Astrocyte (in vitro differentiated cells and primary cell): ENCODE data around the gene SGPP1. TPM values are rescaled to one million over a fixed set of nuclear protein-coding genes. Genes with fewer than 3 reads are reported as not detected.
"Not testable (repeated sequence)": the region's sequence is repeated elsewhere in the genome, so short reads cannot be mapped to it uniquely, and the experiment has no call there.

Experiments
- DNase-seq: peaks from one replicate; pipeline ENCODE4 v3.0.0-alpha.2; 2010; ENCODE audit warnings: low read depth
- FAIRE-seq: peaks from 2 replicates; lab custom pipeline; 2011; peaks lifted over from hg19 to GRCh38; lab: Jason Lieb, UNC
- H2AFZ ChIP-seq: 2 replicates; pipeline ENCODE4 v1.6.0; 2012; ENCODE audit warnings: low read depth, low read length, inconsistent platforms
- H3K27ac ChIP-seq: 2 replicates; pipeline ENCODE4 v1.5.1; 2011; ENCODE audit warnings: low read depth, low read length, inconsistent platforms
- H3K27me3 ChIP-seq: 2 replicates; pipeline ENCODE4 v1.6.0; 2011; ENCODE audit warnings: low read length, inconsistent platforms; ENCODE audit not compliant: insufficient read depth
- H3K36me3 ChIP-seq: 2 replicates; pipeline ENCODE4 v1.5.1; 2011; ENCODE audit warnings: low read length, inconsistent platforms; ENCODE audit not compliant: insufficient read depth
- H3K4me1 ChIP-seq: 2 replicates; pipeline ENCODE4 v1.5.1; 2011; ENCODE audit warnings: low read length, inconsistent platforms; ENCODE audit not compliant: insufficient read depth
- H3K4me2 ChIP-seq: 2 replicates; pipeline ENCODE4 v1.6.0; 2012; ENCODE audit warnings: low read length, inconsistent platforms
- H3K4me3 ChIP-seq: 2 replicates; pipeline ENCODE4 v1.5.1; 2011; ENCODE audit warnings: low read depth, mild to moderate bottlenecking, low read length, inconsistent platforms; ENCODE audit not compliant: insufficient read depth
- H3K79me2 ChIP-seq: 2 replicates; pipeline ENCODE4 v1.6.0; 2012; ENCODE audit warnings: mild to moderate bottlenecking, low read length, inconsistent platforms; ENCODE audit not compliant: insufficient read depth
- H3K9ac ChIP-seq: 2 replicates; pipeline ENCODE4 v1.6.0; 2012; ENCODE audit warnings: mild to moderate bottlenecking, low read length, inconsistent platforms
- H3K9me3 ChIP-seq: 2 replicates; pipeline ENCODE4 v1.5.1; 2012; ENCODE audit warnings: low read depth, mild to moderate bottlenecking, low read length, inconsistent platforms; ENCODE audit not compliant: insufficient read depth
- H4K20me1 ChIP-seq: 2 replicates; pipeline ENCODE4 v1.6.0; 2012; ENCODE audit warnings: low read length, inconsistent platforms; ENCODE audit not compliant: insufficient read depth
- H3K27ac Mint-ChIP-seq: one replicate; pipeline ENCODE4 v1.8.0; 2021; ENCODE audit warnings: mild to moderate bottlenecking, mixed read lengths; ENCODE audit not compliant: unreplicated experiment
- H3K27me3 Mint-ChIP-seq: one replicate; pipeline ENCODE4 v1.8.0; 2021; ENCODE audit warnings: low read depth, mixed read lengths; ENCODE audit not compliant: unreplicated experiment
- H3K36me3 Mint-ChIP-seq: one replicate; pipeline ENCODE4 v1.8.0; 2021; ENCODE audit warnings: low read depth, mixed read lengths; ENCODE audit not compliant: unreplicated experiment
- H3K4me1 Mint-ChIP-seq: one replicate; pipeline ENCODE4 v1.8.0; 2021; ENCODE audit warnings: low read depth, mixed read lengths; ENCODE audit not compliant: unreplicated experiment
- H3K4me3 Mint-ChIP-seq: one replicate; pipeline ENCODE4 v1.8.0; 2021; ENCODE audit warnings: mild to moderate bottlenecking, moderate library complexity, mixed read lengths; ENCODE audit not compliant: unreplicated experiment
- H3K9me3 Mint-ChIP-seq: one replicate; pipeline ENCODE4 v1.8.0; 2021; ENCODE audit warnings: mild to moderate bottlenecking, mixed read lengths; ENCODE audit not compliant: unreplicated experiment
- EZH2 ChIP-seq: IDR thresholded peaks from 2 replicates; pipeline ENCODE4 v1.6.1; 2012; ENCODE audit warnings: mild to moderate bottlenecking, low read length, inconsistent platforms; ENCODE audit not compliant: insufficient read depth
- total RNA-seq: library from RNA; stranded (reverse); gene quantifications from 2 replicates; pipeline ENCODE4 v1.2.1, GENCODE V29; 2021
- TF ChIP-seq, protein P1 (sequence below): IDR thresholded peaks from 2 replicates; pipeline ENCODE4 v1.5.1; 2011; ENCODE audit warnings: low read depth, mild to moderate bottlenecking, inconsistent platforms, low read length, moderate library complexity; ENCODE audit not compliant: insufficient read depth

The SGPP1 gene
- total RNA-seq, 1 donor from 2014 or later, result 13.9 TPM

DNA sequence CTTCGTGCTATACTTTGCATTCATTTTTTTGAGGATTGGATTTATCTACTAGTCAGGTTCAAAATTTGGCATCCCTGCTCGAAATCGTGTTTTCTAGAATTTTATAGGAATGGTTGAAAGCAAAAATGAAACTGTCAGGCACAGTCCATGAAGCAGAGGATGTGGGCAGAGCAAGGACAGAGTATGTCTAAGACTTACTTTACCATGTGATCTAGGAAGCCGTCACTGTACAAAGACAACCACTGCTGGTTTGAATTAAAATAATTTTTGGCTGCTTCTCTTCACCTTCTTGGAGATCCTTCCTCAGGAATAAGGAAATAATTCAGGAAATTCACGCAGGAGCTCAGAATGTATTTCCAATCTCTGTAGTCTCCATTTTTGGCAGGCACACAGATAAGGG lies 31.6 kb upstream of the SGPP1 start:
- no peak overlapping the region for H3K4me3 Mint-ChIP-seq
- Histone ChIP-seq H3K27me3 (no peaks in the 10 kb centered on the region), H3K9me3 (no peaks in the 10 kb centered on the region), H3K36me3 (no peaks in the 10 kb centered on the region), H2AFZ (no peak overlapping the region), H3K27ac (no peak overlapping the region), H3K4me3 (no peak overlapping the region), H4K20me1 (no peaks in the 10 kb centered on the region), H3K9ac (no peak overlapping the region), H3K4me2 (no peak overlapping the region), H3K79me2 (no peaks in the 10 kb centered on the region), H3K4me1 (no peaks in the 10 kb centered on the region)
- peaks cover 4% of the 10 kb centered on the region for H3K4me1 Mint-ChIP-seq
- H3K27me3 Mint-ChIP-seq, result no peaks in the 10 kb centered on the region
- H3K36me3 Mint-ChIP-seq, result peaks cover 2% of the 10 kb centered on the region
- TF ChIP-seq EZH2, result no peak
- TF ChIP-seq, protein P1, sequence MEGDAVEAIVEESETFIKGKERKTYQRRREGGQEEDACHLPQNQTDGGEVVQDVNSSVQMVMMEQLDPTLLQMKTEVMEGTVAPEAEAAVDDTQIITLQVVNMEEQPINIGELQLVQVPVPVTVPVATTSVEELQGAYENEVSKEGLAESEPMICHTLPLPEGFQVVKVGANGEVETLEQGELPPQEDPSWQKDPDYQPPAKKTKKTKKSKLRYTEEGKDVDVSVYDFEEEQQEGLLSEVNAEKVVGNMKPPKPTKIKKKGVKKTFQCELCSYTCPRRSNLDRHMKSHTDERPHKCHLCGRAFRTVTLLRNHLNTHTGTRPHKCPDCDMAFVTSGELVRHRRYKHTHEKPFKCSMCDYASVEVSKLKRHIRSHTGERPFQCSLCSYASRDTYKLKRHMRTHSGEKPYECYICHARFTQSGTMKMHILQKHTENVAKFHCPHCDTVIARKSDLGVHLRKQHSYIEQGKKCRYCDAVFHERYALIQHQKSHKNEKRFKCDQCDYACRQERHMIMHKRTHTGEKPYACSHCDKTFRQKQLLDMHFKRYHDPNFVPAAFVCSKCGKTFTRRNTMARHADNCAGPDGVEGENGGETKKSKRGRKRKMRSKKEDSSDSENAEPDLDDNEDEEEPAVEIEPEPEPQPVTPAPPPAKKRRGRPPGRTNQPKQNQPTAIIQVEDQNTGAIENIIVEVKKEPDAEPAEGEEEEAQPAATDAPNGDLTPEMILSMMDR, result no peak
- no peak for FAIRE-seq
- H3K27ac Mint-ChIP-seq, result no peak overlapping the region
- no peaks in the 10 kb centered on the region for H3K9me3 Mint-ChIP-seq
- no peak for DNase-seq

GRCh38 chr14:63757211-63757610 lies 29.3 kb upstream of the SGPP1 start:
- no peak overlapping the region for H3K4me3 Mint-ChIP-seq
- Histone ChIP-seq H3K9me3 (no peaks in the 10 kb centered on the region), H3K36me3 (no peaks in the 10 kb centered on the region), H3K27ac (no peak overlapping the region), H3K4me3 (no peak overlapping the region), H3K27me3 (no peaks in the 10 kb centered on the region), H2AFZ (no peak overlapping the region), H3K4me1 (peaks cover 6% of the 10 kb centered on the region), H4K20me1 (no peaks in the 10 kb centered on the region), H3K79me2 (no peaks in the 10 kb centered on the region), H3K9ac (no peak overlapping the region), H3K4me2 (no peak overlapping the region)
- peaks cover 2% of the 10 kb centered on the region for H3K36me3 Mint-ChIP-seq
- H3K27me3 Mint-ChIP-seq, result no peaks in the 10 kb centered on the region
- FAIRE-seq (no peak), DNase-seq (no peak)
- TF ChIP-seq EZH2, result no peak
- TF ChIP-seq, protein P1, result no peak
- peaks cover 9% of the 10 kb centered on the region for H3K4me1 Mint-ChIP-seq
- no peak overlapping the region for H3K27ac Mint-ChIP-seq
- H3K9me3 Mint-ChIP-seq, result no peaks in the 10 kb centered on the region

DNA sequence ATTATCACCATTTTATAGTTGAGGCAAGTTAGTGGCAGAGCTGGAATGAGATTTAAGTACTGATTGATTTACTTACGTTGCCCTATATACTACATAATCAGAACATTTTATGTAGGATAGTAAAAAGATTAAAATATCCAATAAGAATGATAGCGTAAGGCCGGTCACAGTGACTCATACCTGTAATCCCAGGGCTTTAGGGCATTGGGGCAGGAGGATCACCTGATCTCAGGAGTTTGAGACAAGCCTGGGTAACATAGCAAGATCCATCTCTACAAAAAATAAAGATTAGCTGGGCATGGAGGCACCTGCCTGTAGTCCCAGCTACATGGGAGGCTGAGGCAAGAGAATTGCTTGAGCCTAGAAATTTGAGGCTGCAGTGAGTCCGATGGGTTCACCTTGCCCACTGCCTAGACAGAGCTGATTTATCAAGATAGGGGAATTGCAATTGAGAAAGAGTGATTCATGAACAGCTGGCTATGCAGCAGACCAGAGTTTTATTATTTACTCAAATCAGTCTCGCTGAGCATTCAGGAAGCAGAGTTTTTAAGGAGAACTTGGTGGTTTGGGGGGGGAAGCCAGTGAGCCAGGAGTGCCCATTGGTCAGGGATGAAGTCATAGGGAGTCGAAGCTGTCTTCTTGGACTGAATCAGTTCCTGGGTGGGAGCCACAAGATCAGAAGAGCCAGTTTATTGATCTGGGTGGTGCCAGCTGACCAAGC lies 24.7 kb upstream of the SGPP1 start:
- Mint-ChIP-seq H3K4me3 (no peak overlapping the region), H3K27ac (no peak overlapping the region), H3K9me3 (no peaks in the 10 kb centered on the region), H3K4me1 (peaks cover 6% of the 10 kb centered on the region), H3K36me3 (no peaks in the 10 kb centered on the region), H3K27me3 (no peaks in the 10 kb centered on the region)
- H3K9ac ChIP-seq, result no peak overlapping the region
- no peaks in the 10 kb centered on the region for H3K36me3 ChIP-seq
- H3K79me2 ChIP-seq, result no peaks in the 10 kb centered on the region
- peaks cover 6% of the 10 kb centered on the region for H3K4me1 ChIP-seq
- H3K4me2 ChIP-seq, result peak overlapping the region; percentile 34
- no peaks in the 10 kb centered on the region for H4K20me1 ChIP-seq
- DNase-seq (peak; percentile 76), FAIRE-seq (no peak)
- peak overlapping the region; percentile 21 for H2AFZ ChIP-seq
- H3K9me3 ChIP-seq, result no peaks in the 10 kb centered on the region
- H3K27ac ChIP-seq, result no peak overlapping the region
- no peak for TF ChIP-seq EZH2
- TF ChIP-seq, protein P1, result no peak
- H3K4me3 ChIP-seq, result no peak overlapping the region
- H3K27me3 ChIP-seq, result no peaks in the 10 kb centered on the region

- not testable (repeated sequence) for H3K4me3 Mint-ChIP-seq, H3K9me3 ChIP-seq, H3K27ac Mint-ChIP-seq, H3K79me2 ChIP-seq, H4K20me1 ChIP-seq, H3K36me3 Mint-ChIP-seq, H3K27me3 Mint-ChIP-seq, H3K36me3 ChIP-seq, DNase-seq, H3K27ac ChIP-seq, H3K4me1 Mint-ChIP-seq, H3K9ac ChIP-seq, H3K4me3 ChIP-seq, FAIRE-seq, H2AFZ ChIP-seq, H3K4me2 ChIP-seq, H3K4me1 ChIP-seq, H3K9me3 Mint-ChIP-seq, H3K27me3 ChIP-seq
Observed at GRCh38 chr14:63751076-63751475, 23.2 kb upstream of the SGPP1 start.
